Fibroblast of lung (primary cell): ENCODE measurements around the gene TOR4A.

Experiments used
- EZH2 ChIP-seq: IDR thresholded peaks from 2 replicates; pipeline ENCODE4 v1.5.1; 2012; ENCODE audit warnings: low read length, control low read depth, mild to moderate bottlenecking; ENCODE audit errors: missing control alignments
- TF ChIP-seq, protein P1 (sequence below), 2 donors: IDR thresholded peaks in 1 of 2; conservative IDR thresholded peaks in 1 of 2; 1 replicate in 1 of 2; 2 replicates in 1 of 2; pipeline ENCODE4 v1.5.1; 2011 to 2012; ENCODE audit warnings: low read length in 2 of 2, control low read depth in 1 of 2, inconsistent platforms in 1 of 2, low read depth in 1 of 2, mild to moderate bottlenecking in 1 of 2

DNA sequence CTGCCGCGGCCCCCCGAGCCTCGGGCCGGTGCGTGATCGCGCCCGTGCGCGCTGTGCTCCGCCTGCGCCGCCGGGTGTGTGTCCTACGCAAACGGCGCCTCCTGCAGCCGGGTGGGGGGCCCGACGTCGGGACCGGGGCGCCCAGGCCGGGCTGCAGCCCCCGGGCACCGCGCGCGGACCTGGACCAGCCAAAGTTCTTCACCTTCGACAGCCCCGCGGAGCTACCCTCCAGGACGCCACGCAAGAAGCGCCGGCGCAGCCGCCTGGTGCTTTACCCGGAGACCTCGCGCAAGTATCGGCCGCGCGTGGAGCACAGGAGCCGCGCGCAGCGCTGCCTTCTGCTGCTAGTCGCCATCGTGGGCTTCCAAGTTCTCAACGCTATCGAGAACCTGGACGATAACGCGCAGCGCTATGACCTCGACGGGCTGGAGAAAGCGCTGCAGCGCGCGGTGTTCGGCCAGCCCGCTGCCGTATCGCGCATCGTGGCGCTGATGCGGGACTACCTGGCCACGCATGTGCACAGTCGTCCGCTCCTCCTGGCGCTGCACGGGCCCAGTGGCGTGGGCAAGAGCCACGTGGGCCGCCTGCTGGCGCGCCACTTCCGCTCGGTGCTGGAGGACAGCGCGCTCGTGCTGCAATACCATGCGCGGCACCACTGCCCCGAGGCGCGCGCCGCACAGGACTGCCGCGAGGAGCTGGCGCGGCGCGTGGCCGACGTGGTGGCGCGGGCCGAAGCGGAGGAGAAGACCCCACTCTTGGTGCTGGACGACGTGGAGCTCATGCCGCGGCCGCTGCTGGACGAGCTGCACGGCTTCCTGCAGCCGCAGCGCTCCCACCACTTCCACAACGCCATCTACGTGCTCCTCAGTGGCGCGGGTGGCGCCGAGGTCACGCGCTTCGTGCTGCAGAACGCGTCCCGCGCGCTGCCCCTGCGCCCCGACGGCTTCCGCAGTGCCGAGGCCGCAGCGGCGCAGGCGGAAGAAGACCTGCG lies 1.5 kb downstream of the TOR4A start:
- TF ChIP-seq EZH2: no peak
- TF ChIP-seq, protein P1, sequence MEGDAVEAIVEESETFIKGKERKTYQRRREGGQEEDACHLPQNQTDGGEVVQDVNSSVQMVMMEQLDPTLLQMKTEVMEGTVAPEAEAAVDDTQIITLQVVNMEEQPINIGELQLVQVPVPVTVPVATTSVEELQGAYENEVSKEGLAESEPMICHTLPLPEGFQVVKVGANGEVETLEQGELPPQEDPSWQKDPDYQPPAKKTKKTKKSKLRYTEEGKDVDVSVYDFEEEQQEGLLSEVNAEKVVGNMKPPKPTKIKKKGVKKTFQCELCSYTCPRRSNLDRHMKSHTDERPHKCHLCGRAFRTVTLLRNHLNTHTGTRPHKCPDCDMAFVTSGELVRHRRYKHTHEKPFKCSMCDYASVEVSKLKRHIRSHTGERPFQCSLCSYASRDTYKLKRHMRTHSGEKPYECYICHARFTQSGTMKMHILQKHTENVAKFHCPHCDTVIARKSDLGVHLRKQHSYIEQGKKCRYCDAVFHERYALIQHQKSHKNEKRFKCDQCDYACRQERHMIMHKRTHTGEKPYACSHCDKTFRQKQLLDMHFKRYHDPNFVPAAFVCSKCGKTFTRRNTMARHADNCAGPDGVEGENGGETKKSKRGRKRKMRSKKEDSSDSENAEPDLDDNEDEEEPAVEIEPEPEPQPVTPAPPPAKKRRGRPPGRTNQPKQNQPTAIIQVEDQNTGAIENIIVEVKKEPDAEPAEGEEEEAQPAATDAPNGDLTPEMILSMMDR (conservative IDR thresholded peaks at IDR 0.05 in 1 of 2, IDR thresholded peaks at IDR 0.05 in 1 of 2; ENCODE audit: low read depth in 1 of 2, low read length in 2 of 2): no peak
